ENCODE data around the gene FNBP1.

DNA sequence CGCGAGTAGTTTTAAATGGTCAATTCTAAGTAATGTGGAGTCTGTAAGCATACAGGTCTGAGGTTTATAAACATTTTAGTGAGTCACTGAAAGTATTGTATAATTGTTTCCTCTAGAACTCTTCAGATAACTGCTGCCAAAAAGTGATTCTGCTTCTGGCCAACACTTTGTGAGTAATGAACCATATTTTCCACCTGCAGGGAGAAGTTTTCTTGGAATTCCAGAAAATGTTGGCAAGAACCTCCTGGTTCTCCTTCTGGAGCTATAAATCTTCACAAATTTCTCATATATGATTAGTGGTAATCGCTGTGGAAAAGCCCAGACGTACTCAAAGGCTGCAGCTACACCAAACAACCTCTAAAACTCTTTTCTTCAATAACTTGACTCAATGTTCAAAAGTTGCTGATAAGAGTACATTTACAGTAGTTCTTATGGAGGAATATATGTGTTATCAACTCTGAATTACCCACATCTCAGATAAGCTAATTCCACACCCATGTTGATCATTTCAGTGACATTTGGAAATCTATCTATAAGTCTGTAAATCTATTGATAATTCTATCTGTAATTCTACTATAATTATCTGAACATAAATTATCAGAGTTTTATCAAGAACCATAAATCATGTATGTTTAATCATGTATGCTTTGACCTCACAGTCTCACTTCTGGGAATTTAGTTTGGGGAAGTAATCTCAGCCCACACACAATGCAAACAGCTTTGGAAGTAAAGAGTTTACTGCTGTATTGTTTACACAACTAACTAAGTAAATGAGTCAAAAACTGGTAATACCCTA, 74.1 kb downstream of the FNBP1 start:
- TF ChIP-seq, protein P1, sequence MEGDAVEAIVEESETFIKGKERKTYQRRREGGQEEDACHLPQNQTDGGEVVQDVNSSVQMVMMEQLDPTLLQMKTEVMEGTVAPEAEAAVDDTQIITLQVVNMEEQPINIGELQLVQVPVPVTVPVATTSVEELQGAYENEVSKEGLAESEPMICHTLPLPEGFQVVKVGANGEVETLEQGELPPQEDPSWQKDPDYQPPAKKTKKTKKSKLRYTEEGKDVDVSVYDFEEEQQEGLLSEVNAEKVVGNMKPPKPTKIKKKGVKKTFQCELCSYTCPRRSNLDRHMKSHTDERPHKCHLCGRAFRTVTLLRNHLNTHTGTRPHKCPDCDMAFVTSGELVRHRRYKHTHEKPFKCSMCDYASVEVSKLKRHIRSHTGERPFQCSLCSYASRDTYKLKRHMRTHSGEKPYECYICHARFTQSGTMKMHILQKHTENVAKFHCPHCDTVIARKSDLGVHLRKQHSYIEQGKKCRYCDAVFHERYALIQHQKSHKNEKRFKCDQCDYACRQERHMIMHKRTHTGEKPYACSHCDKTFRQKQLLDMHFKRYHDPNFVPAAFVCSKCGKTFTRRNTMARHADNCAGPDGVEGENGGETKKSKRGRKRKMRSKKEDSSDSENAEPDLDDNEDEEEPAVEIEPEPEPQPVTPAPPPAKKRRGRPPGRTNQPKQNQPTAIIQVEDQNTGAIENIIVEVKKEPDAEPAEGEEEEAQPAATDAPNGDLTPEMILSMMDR (IDR thresholded peaks at IDR 0.05) = no peak
- TF ChIP-seq POLR2A (IDR thresholded peaks at IDR 0.05) = no peak
- peak in 1 of 2 donors; percentile 91 for TF ChIP-seq POLR2AphosphoS5 (IDR thresholded peaks at IDR 0.05; ENCODE audit: insufficient read depth in 1 of 2, low read depth in 1 of 2)

Data from vagina (tissue), 2 donors.